ENCODE measurements around the gene MRM3.
A peak's percentile ranks its signal among the peaks of the same experiment; 100 is the strongest.
"Not testable (repeated sequence)": the region's sequence is repeated elsewhere in the genome, so short reads cannot be mapped to it uniquely, and the experiment has no call there.

Gene MRM3

GRCh38 chr17:752002-752619, 30.0 kb upstream of the MRM3 start, which contains the start of gene GEMIN4:
Gene GEMIN4 (minus strand): TSS chr17:752264. CDS start chr17:752142, 122 bp downstream.
- peak within 1 kb of the TSS; percentile 57 for H3K4me3 ChIP-seq (replicated peaks; ENCODE audit: insufficient read depth, low read length)
- DNase-seq (ENCODE audit: low read depth in 1 of 2, low spot score in 1 of 2), result peak; percentile 71 to 80
- H3K27ac ChIP-seq (replicated peaks), result peak within 1 kb of the TSS; percentile 84
- TF ChIP-seq SPI1 (IDR thresholded peaks at IDR 0.05; ENCODE audit: borderline replicate concordance, low read depth) (no peak), POLR2AphosphoS5 (IDR thresholded peaks at IDR 0.05; ENCODE audit: low read depth) (peak; percentile 67; the same call in 1 of the 2 replicates), CTCF (IDR thresholded peaks at IDR 0.05; ENCODE audit: insufficient read depth, low read length) (peak; percentile 58), REST (IDR thresholded peaks at IDR 0.05; ENCODE audit: insufficient replicate concordance, low read depth) (no peak)
- no peaks in the 10 kb centered on the region for H3K27me3 ChIP-seq (ENCODE audit: insufficient read depth, poor library complexity, severe bottlenecking)

- DNase-seq (ENCODE audit: low read depth in 1 of 2, low spot score in 1 of 2), result no peak
- H3K4me3 ChIP-seq (replicated peaks; ENCODE audit: insufficient read depth, low read length), result peak overlapping the region; percentile 57
- H3K27me3 ChIP-seq (ENCODE audit: insufficient read depth, poor library complexity, severe bottlenecking), result no peaks in the 10 kb centered on the region
- TF ChIP-seq SPI1 (IDR thresholded peaks at IDR 0.05; ENCODE audit: borderline replicate concordance, low read depth) (no peak), CTCF (IDR thresholded peaks at IDR 0.05; ENCODE audit: insufficient read depth, low read length) (no peak), REST (IDR thresholded peaks at IDR 0.05; ENCODE audit: insufficient replicate concordance, low read depth) (no peak), GABPA (IDR thresholded peaks at IDR 0.05; ENCODE audit: low read depth) (no peak), POLR2AphosphoS5 (IDR thresholded peaks at IDR 0.05; ENCODE audit: low read depth) (no peak)
- H3K27ac ChIP-seq (replicated peaks), result peak overlapping the region; percentile 84
These were observed 29.4 kb upstream of the MRM3 start for GRCh38 chr17:752620-753219.

- no peak for TF ChIP-seq CTCF (IDR thresholded peaks at IDR 0.05; ENCODE audit: insufficient read depth, low read length)
- TF ChIP-seq GABPA (IDR thresholded peaks at IDR 0.05; ENCODE audit: low read depth), result no peak
- no peak for TF ChIP-seq POLR2AphosphoS5 (IDR thresholded peaks at IDR 0.05; ENCODE audit: low read depth)
- no peak for TF ChIP-seq REST (IDR thresholded peaks at IDR 0.05; ENCODE audit: insufficient replicate concordance, low read depth)
- TF ChIP-seq SPI1 (IDR thresholded peaks at IDR 0.05; ENCODE audit: borderline replicate concordance, low read depth), result no peak
- no peak for DNase-seq (ENCODE audit: low read depth in 1 of 2, low spot score in 1 of 2)
These were observed 28.7 kb upstream of the MRM3 start for GRCh38 chr17:753418-753817.

GRCh38 chr17:755319-755961, 26.7 kb upstream of the MRM3 start:
- not testable (repeated sequence) for H3K27me3 ChIP-seq (ENCODE audit: insufficient read depth, poor library complexity, severe bottlenecking); H3K27ac ChIP-seq (replicated peaks); DNase-seq (ENCODE audit: low read depth in 1 of 2, low spot score in 1 of 2); H3K4me3 ChIP-seq (replicated peaks; ENCODE audit: insufficient read depth, low read length)

More at GRCh38 chr17:753418-753817, 28.7 kb upstream of the MRM3 start:
- no peaks in the 10 kb centered on the region for H3K27me3 ChIP-seq (ENCODE audit: insufficient read depth, poor library complexity, severe bottlenecking)
- H3K27ac ChIP-seq (replicated peaks), result no peak overlapping the region
- no peak overlapping the region for H3K4me3 ChIP-seq (replicated peaks; ENCODE audit: insufficient read depth, low read length)

GRCh38 chr17:756010-756567, 26.1 kb upstream of the MRM3 start:
- not testable (repeated sequence) for H3K27ac ChIP-seq (replicated peaks); H3K27me3 ChIP-seq (ENCODE audit: insufficient read depth, poor library complexity, severe bottlenecking); DNase-seq (ENCODE audit: low read depth in 1 of 2, low spot score in 1 of 2); H3K4me3 ChIP-seq (replicated peaks; ENCODE audit: insufficient read depth, low read length)
